Liver (tissue), 9 donors: Measurements from ENCODE around the gene TARS3. TPM values are rescaled to one million over a fixed set of nuclear protein-coding genes. Genes with fewer than 3 reads are reported as not detected.

ENCODE experiments used
- DNase-seq: peaks from one replicate; pipeline ENCODE4 v3.0.0-alpha.2; 2017; ENCODE audit warnings: low spot score
- H3K27ac ChIP-seq, 2 donors: one replicate each; pipeline ENCODE4 v1.7.0; 2013; ENCODE audit warnings: inconsistent platforms in 2 of 2, low read length in 2 of 2, control low read depth in 1 of 2, low read depth in 1 of 2, mild to moderate bottlenecking in 1 of 2
- H3K27me3 ChIP-seq, 4 donors: one replicate each; pipeline versions ENCODE4 v1.6.1 to v1.7.0; 2013; ENCODE audit warnings: low read length in 3 of 4, inconsistent platforms in 1 of 4, mild to moderate bottlenecking in 1 of 4, moderate library complexity in 1 of 4; ENCODE audit not compliant: control insufficient read depth in 4 of 4, insufficient read depth in 4 of 4
- H3K36me3 ChIP-seq, 4 donors: one replicate each; pipeline versions ENCODE4 v1.6.1 to v1.7.0; 2013; ENCODE audit warnings: low read length in 3 of 4, mild to moderate bottlenecking in 3 of 4, low read depth in 1 of 4, moderate library complexity in 1 of 4; ENCODE audit not compliant: control insufficient read depth in 4 of 4, insufficient read depth in 3 of 4
- H3K4me1 ChIP-seq, 4 donors: one replicate each; pipeline versions ENCODE4 v1.6.1 to v1.7.0; 2013; ENCODE audit warnings: low read length in 3 of 4, mild to moderate bottlenecking in 3 of 4, moderate library complexity in 1 of 4; ENCODE audit not compliant: control insufficient read depth in 4 of 4, insufficient read depth in 4 of 4
- H3K4me3 ChIP-seq, 3 donors: one replicate each; pipeline versions ENCODE4 v1.6.1 to v1.7.0; 2013; ENCODE audit warnings: low read length in 3 of 3, control low read depth in 1 of 3, low read depth in 1 of 3, mild to moderate bottlenecking in 1 of 3
- H3K9ac ChIP-seq, 2 donors: one replicate each; pipeline ENCODE4 v1.7.0; 2013; ENCODE audit warnings: low read length in 2 of 2, mild to moderate bottlenecking in 2 of 2, moderate library complexity in 2 of 2, control low read depth in 1 of 2, low read depth in 1 of 2
- H3K9me3 ChIP-seq, 4 donors: one replicate each; pipeline versions ENCODE4 v1.6.1 to v1.7.0; 2013; ENCODE audit warnings: low read length in 3 of 4; ENCODE audit not compliant: control insufficient read depth in 4 of 4
- EGR1 ChIP-seq, 2 donors: IDR thresholded peaks; 2 replicates each; pipeline ENCODE4 v1.6.1; 2016 to 2018; ENCODE audit warnings: antibody characterized with exemption in 2 of 2, low read depth in 2 of 2
- FOXA1 ChIP-seq: IDR thresholded peaks from 2 replicates; pipeline ENCODE4 v1.6.1; 2016; ENCODE audit warnings: antibody characterized with exemption
- FOXA2 ChIP-seq: IDR thresholded peaks from 2 replicates; pipeline ENCODE4 v1.6.1; 2016; ENCODE audit warnings: antibody characterized with exemption
- GABPA ChIP-seq, 2 donors: IDR thresholded peaks in 1 of 2; conservative IDR thresholded peaks in 1 of 2; 2 replicates each; pipeline ENCODE4 v1.6.1; 2016; ENCODE audit warnings: antibody characterized with exemption in 2 of 2, mild to moderate bottlenecking in 1 of 2, moderate library complexity in 1 of 2
- HNF4A ChIP-seq, 2 donors: conservative IDR thresholded peaks; 2 replicates each; pipeline ENCODE4 v1.6.1; 2016; ENCODE audit warnings: antibody characterized with exemption in 2 of 2, mild to moderate bottlenecking in 2 of 2
- HNF4G ChIP-seq: IDR thresholded peaks from 2 replicates; pipeline ENCODE4 v1.6.1; 2016; ENCODE audit warnings: antibody characterized with exemption
- JUND ChIP-seq, 2 donors: IDR thresholded peaks; 2 replicates each; pipeline ENCODE4 v1.6.1; 2016; ENCODE audit warnings: antibody characterized with exemption in 2 of 2
- NR2F2 ChIP-seq: IDR thresholded peaks from 2 replicates; pipeline ENCODE4 v1.6.1; 2016; ENCODE audit warnings: antibody characterized with exemption
- RAD21 ChIP-seq, 2 donors: IDR thresholded peaks; 2 replicates each; pipeline ENCODE4 v1.6.1; 2016; ENCODE audit warnings: antibody characterized with exemption in 2 of 2, mild to moderate bottlenecking in 2 of 2
- RXRA ChIP-seq, 2 donors: IDR thresholded peaks; 2 replicates each; pipeline ENCODE4 v1.6.1; 2017 to 2018; ENCODE audit warnings: antibody characterized with exemption in 2 of 2, mild to moderate bottlenecking in 1 of 2
- SP1 ChIP-seq: IDR thresholded peaks from 2 replicates; pipeline ENCODE4 v1.6.1; 2018; ENCODE audit warnings: antibody characterized with exemption, mild to moderate bottlenecking
- TAF1 ChIP-seq: conservative IDR thresholded peaks from 2 replicates; pipeline ENCODE4 v1.6.1; 2016; ENCODE audit warnings: antibody characterized with exemption, mild to moderate bottlenecking
- YY1 ChIP-seq: IDR thresholded peaks from 2 replicates; pipeline ENCODE4 v1.6.1; 2016; ENCODE audit warnings: antibody characterized with exemption, mild to moderate bottlenecking
- WGBS: extraction: QIAGEN DNeasy Blood & Tissue Kit; methylation state at CpG from one replicate; pipeline ENCODE4 v1.1.7; 2013; 5-methylcytosine and 5-hydroxymethylcytosine counted together
- polyA plus RNA-seq, 2 donors: library from polyadenylated mRNA; stranded (reverse) in 1 of 2; unstranded in 1 of 2; fragments of 200-250 nt in 1 of 2; fragments of >200 nt in 1 of 2; fragmentation: Nextera tagmentation in 1 of 2; extraction: Ambion mirVana in 1 of 2; gene quantifications; one replicate each; pipeline versions ENCODE4 v1.2.1 to v1.2.3, GENCODE V29; 2013 to 2015
- total RNA-seq, 2 donors: library from RNA; depleted of rRNA; stranded (reverse); fragments of >200 nt; gene quantifications; one replicate each; pipeline ENCODE4 v1.2.3, GENCODE V29; 2014
- TF ChIP-seq, protein P1 (sequence below): IDR thresholded peaks from 2 replicates; pipeline ENCODE4 v1.6.1; 2016; ENCODE audit warnings: antibody characterized with exemption
- TF ChIP-seq, protein P2 (sequence below): IDR thresholded peaks from 2 replicates; pipeline ENCODE4 v1.6.1; 2016; ENCODE audit warnings: antibody characterized with exemption
- TF ChIP-seq, protein P3 (sequence below): IDR thresholded peaks from 2 replicates; pipeline ENCODE4 v1.6.1; 2016; ENCODE audit warnings: antibody characterized with exemption, mild to moderate bottlenecking
- TF ChIP-seq, protein P4 (sequence below): fragments of 150-350 bp; IDR thresholded peaks from 2 replicates; pipeline ENCODE4 v1.5.1; 2017; ENCODE audit warnings: improper control_type of control experiment, low read depth, low read length; ENCODE audit not compliant: missing input control
- TF ChIP-seq, protein P5 (sequence below): IDR thresholded peaks from 2 replicates; pipeline ENCODE4 v1.6.1; 2016; ENCODE audit warnings: antibody characterized with exemption
- donor health status: healthy.
- donor health status: healthy.
- donor health status: healthy.
- donor health status: healthy.
- donor health status: healthy.

Gene TARS3
- total and polyA plus RNA-seq, 4 donors, result 2.3 to 7.8 (median 4.0) TPM

DNA sequence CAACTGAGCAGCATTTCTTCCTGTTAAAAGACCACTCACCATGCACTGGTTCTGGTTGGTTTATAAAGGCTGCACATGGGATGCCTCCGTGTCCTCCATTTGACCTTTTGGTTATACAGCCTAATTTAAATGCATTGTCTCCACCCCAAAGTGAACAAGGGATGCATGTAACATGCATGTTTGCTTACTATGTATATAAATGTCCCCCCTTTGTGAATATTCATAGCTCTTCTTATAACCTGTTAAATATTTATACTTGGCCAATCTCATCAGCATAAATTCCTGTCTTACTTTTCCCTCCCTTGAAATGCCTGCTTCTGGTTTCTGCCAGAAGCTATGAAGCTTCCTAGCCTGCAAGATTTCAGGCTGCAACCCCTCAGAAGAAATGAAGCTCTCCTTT is 27.4 kb downstream of the TARS3 start:
- Histone ChIP-seq H3K9me3 (no peaks in the 10 kb centered on the region), H3K27ac (no peak overlapping the region), H3K4me1 (no peaks in the 10 kb centered on the region), H3K4me3 (no peak overlapping the region), H3K9ac (no peak overlapping the region), H3K27me3 (no peaks in the 10 kb centered on the region), H3K36me3 (peaks cover 11 to 59% (median 46%) of the 10 kb centered on the region in 4 donors)
- 96% methylated on average over 1 of the region's 1 CpG for WGBS
- TF ChIP-seq RAD21 (IDR thresholded peaks at IDR 0.05), result no peak
- TF ChIP-seq, protein P1, sequence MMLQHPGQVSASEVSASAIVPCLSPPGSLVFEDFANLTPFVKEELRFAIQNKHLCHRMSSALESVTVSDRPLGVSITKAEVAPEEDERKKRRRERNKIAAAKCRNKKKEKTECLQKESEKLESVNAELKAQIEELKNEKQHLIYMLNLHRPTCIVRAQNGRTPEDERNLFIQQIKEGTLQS, result no peak
- TF ChIP-seq, protein P2, sequence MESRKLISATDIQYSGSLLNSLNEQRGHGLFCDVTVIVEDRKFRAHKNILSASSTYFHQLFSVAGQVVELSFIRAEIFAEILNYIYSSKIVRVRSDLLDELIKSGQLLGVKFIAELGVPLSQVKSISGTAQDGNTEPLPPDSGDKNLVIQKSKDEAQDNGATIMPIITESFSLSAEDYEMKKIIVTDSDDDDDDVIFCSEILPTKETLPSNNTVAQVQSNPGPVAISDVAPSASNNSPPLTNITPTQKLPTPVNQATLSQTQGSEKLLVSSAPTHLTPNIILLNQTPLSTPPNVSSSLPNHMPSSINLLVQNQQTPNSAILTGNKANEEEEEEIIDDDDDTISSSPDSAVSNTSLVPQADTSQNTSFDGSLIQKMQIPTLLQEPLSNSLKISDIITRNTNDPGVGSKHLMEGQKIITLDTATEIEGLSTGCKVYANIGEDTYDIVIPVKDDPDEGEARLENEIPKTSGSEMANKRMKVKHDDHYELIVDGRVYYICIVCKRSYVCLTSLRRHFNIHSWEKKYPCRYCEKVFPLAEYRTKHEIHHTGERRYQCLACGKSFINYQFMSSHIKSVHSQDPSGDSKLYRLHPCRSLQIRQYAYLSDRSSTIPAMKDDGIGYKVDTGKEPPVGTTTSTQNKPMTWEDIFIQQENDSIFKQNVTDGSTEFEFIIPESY, result no peak
- TF ChIP-seq FOXA2, result no peak
- TF ChIP-seq, protein P3, sequence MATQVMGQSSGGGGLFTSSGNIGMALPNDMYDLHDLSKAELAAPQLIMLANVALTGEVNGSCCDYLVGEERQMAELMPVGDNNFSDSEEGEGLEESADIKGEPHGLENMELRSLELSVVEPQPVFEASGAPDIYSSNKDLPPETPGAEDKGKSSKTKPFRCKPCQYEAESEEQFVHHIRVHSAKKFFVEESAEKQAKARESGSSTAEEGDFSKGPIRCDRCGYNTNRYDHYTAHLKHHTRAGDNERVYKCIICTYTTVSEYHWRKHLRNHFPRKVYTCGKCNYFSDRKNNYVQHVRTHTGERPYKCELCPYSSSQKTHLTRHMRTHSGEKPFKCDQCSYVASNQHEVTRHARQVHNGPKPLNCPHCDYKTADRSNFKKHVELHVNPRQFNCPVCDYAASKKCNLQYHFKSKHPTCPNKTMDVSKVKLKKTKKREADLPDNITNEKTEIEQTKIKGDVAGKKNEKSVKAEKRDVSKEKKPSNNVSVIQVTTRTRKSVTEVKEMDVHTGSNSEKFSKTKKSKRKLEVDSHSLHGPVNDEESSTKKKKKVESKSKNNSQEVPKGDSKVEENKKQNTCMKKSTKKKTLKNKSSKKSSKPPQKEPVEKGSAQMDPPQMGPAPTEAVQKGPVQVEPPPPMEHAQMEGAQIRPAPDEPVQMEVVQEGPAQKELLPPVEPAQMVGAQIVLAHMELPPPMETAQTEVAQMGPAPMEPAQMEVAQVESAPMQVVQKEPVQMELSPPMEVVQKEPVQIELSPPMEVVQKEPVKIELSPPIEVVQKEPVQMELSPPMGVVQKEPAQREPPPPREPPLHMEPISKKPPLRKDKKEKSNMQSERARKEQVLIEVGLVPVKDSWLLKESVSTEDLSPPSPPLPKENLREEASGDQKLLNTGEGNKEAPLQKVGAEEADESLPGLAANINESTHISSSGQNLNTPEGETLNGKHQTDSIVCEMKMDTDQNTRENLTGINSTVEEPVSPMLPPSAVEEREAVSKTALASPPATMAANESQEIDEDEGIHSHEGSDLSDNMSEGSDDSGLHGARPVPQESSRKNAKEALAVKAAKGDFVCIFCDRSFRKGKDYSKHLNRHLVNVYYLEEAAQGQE, result no peak
- TF ChIP-seq JUND (IDR thresholded peaks at IDR 0.05), result no peak
- DNase-seq, result no peak

DNA sequence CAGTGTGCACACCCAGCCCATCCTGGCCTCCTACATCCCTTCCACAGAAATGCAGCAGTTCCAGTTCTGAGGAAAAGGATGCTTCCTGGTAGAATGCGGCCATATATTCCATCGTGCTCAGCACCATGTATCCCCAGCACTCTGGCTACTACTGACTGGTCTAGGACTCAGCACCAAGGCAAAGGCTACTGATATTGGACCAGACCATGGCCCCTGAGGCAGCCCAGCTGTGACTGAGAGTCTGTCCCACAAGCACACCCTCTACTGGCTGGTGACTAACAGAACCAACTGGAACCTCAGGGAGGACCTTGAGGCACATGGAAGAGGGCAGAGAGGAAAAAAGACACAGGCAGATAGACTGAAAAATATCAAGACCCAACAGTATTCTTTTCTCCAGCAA is 30.0 kb downstream of the TARS3 start:
- Histone ChIP-seq H3K9me3 (no peaks in the 10 kb centered on the region), H3K4me3 (no peak overlapping the region), H3K27ac (no peak overlapping the region), H3K36me3 (peaks cover 7 to 46% (median 29%) of the 10 kb centered on the region in 4 donors), H3K27me3 (no peaks in the 10 kb centered on the region), H3K9ac (no peak overlapping the region), H3K4me1 (no peaks in the 10 kb centered on the region)
- no peak for DNase-seq
- WGBS, result 97% methylated on average over 2 of the region's 2 CpGs
- TF ChIP-seq, protein P1, result no peak
- TF ChIP-seq RAD21 (IDR thresholded peaks at IDR 0.05) (no peak), EGR1 (IDR thresholded peaks at IDR 0.05; ENCODE audit: low read depth in 2 of 2) (no peak), RXRA (IDR thresholded peaks at IDR 0.05) (no peak), FOXA2 (no peak), NR2F2 (no peak), SP1 (no peak), JUND (IDR thresholded peaks at IDR 0.05) (no peak), HNF4A (conservative IDR thresholded peaks at IDR 0.05) (no peak), YY1 (no peak), HNF4G (no peak), GABPA (IDR thresholded peaks at IDR 0.05 in 1 of 2, conservative IDR thresholded peaks at IDR 0.05 in 1 of 2) (no peak), TAF1 (no peak), FOXA1 (no peak)
- TF ChIP-seq, protein P2, result no peak
- TF ChIP-seq, protein P4, sequence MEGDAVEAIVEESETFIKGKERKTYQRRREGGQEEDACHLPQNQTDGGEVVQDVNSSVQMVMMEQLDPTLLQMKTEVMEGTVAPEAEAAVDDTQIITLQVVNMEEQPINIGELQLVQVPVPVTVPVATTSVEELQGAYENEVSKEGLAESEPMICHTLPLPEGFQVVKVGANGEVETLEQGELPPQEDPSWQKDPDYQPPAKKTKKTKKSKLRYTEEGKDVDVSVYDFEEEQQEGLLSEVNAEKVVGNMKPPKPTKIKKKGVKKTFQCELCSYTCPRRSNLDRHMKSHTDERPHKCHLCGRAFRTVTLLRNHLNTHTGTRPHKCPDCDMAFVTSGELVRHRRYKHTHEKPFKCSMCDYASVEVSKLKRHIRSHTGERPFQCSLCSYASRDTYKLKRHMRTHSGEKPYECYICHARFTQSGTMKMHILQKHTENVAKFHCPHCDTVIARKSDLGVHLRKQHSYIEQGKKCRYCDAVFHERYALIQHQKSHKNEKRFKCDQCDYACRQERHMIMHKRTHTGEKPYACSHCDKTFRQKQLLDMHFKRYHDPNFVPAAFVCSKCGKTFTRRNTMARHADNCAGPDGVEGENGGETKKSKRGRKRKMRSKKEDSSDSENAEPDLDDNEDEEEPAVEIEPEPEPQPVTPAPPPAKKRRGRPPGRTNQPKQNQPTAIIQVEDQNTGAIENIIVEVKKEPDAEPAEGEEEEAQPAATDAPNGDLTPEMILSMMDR, result no peak
- TF ChIP-seq, protein P3, result no peak
- TF ChIP-seq, protein P5, sequence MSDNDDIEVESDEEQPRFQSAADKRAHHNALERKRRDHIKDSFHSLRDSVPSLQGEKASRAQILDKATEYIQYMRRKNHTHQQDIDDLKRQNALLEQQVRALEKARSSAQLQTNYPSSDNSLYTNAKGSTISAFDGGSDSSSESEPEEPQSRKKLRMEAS, result no peak
